ENCODE measurements around the gene TCAF2. TPM values are rescaled to one million over a fixed set of nuclear protein-coding genes. Genes with fewer than 3 reads are reported as not detected.
"Not testable (repeated sequence)": the region's sequence is repeated elsewhere in the genome, so short reads cannot be mapped to it uniquely, and the experiment has no call there.

The TCAF2 gene
- total and polyA plus RNA-seq, 9 donors = 6.8 to 14.0 (median 11.5) TPM

GRCh38 chr7:143621175-143621574, 401 bp downstream of the TCAF2 start:
- H3K27ac ChIP-seq (ENCODE audit: low read length); H3K9me3 ChIP-seq (replicated peaks; ENCODE audit: control insufficient read depth, low read depth, low read length); H3K4me1 ChIP-seq (ENCODE audit: control insufficient read depth, insufficient read depth, low read length); H3K27me3 ChIP-seq (ENCODE audit: control insufficient read depth, insufficient read depth, low read length); H3K4me3 ChIP-seq (ENCODE audit: low read length); H3K36me3 ChIP-seq (ENCODE audit: control insufficient read depth, insufficient read depth, low read length); DNase-seq: not testable (repeated sequence)
- WGBS (ENCODE audit: insufficient coverage) = no CpG with 5 or more reads among the region's 16 CpGs

GRCh38 chr7:143622130-143622529, 1.4 kb downstream of the TCAF2 start:
- H3K4me1 ChIP-seq (ENCODE audit: control insufficient read depth, insufficient read depth, low read length); H3K4me3 ChIP-seq (ENCODE audit: low read length); H3K36me3 ChIP-seq (ENCODE audit: control insufficient read depth, insufficient read depth, low read length); DNase-seq; H3K27me3 ChIP-seq (ENCODE audit: control insufficient read depth, insufficient read depth, low read length); H3K9me3 ChIP-seq (replicated peaks; ENCODE audit: control insufficient read depth, low read depth, low read length); H3K27ac ChIP-seq (ENCODE audit: low read length): not testable (repeated sequence)
- no CpG with 5 or more reads among the region's 17 CpGs for WGBS (ENCODE audit: insufficient coverage)

- DNase-seq; H3K4me1 ChIP-seq (ENCODE audit: control insufficient read depth, insufficient read depth, low read length); H3K9me3 ChIP-seq (replicated peaks; ENCODE audit: control insufficient read depth, low read depth, low read length); H3K27ac ChIP-seq (ENCODE audit: low read length); H3K4me3 ChIP-seq (ENCODE audit: low read length); H3K36me3 ChIP-seq (ENCODE audit: control insufficient read depth, insufficient read depth, low read length); H3K27me3 ChIP-seq (ENCODE audit: control insufficient read depth, insufficient read depth, low read length): not testable (repeated sequence)
- no CpG with 5 or more reads among the region's 5 CpGs for WGBS (ENCODE audit: insufficient coverage)
Measured at GRCh38 chr7:143630653-143631052, 9.9 kb downstream of the TCAF2 start.

GRCh38 chr7:143632506-143632905, 11.7 kb downstream of the TCAF2 start:
- H3K4me1 ChIP-seq (ENCODE audit: control insufficient read depth, insufficient read depth, low read length); H3K27me3 ChIP-seq (ENCODE audit: control insufficient read depth, insufficient read depth, low read length); DNase-seq; H3K4me3 ChIP-seq (ENCODE audit: low read length); H3K9me3 ChIP-seq (replicated peaks; ENCODE audit: control insufficient read depth, low read depth, low read length); H3K36me3 ChIP-seq (ENCODE audit: control insufficient read depth, insufficient read depth, low read length); H3K27ac ChIP-seq (ENCODE audit: low read length): not testable (repeated sequence)
- no CpG with 5 or more reads among the region's 4 CpGs for WGBS (ENCODE audit: insufficient coverage)

- not testable (repeated sequence) for H3K36me3 ChIP-seq (ENCODE audit: control insufficient read depth, insufficient read depth, low read length); H3K4me3 ChIP-seq (ENCODE audit: low read length); DNase-seq; H3K4me1 ChIP-seq (ENCODE audit: control insufficient read depth, insufficient read depth, low read length); H3K27me3 ChIP-seq (ENCODE audit: control insufficient read depth, insufficient read depth, low read length); H3K9me3 ChIP-seq (replicated peaks; ENCODE audit: control insufficient read depth, low read depth, low read length); H3K27ac ChIP-seq (ENCODE audit: low read length)
- WGBS (ENCODE audit: insufficient coverage) = no CpG with 5 or more reads among the region's 6 CpGs
Measured at GRCh38 chr7:143633013-143633618, 12.3 kb downstream of the TCAF2 start.

- WGBS (ENCODE audit: insufficient coverage) = no CpG with 5 or more reads among the region's 12 CpGs
- H3K27ac ChIP-seq (ENCODE audit: low read length); H3K4me1 ChIP-seq (ENCODE audit: control insufficient read depth, insufficient read depth, low read length); DNase-seq; H3K4me3 ChIP-seq (ENCODE audit: low read length); H3K27me3 ChIP-seq (ENCODE audit: control insufficient read depth, insufficient read depth, low read length); H3K36me3 ChIP-seq (ENCODE audit: control insufficient read depth, insufficient read depth, low read length); H3K9me3 ChIP-seq (replicated peaks; ENCODE audit: control insufficient read depth, low read depth, low read length): not testable (repeated sequence)
Measured at GRCh38 chr7:143635364-143636240, 14.8 kb downstream of the TCAF2 start.

- not testable (repeated sequence) for H3K27ac ChIP-seq (ENCODE audit: low read length); H3K36me3 ChIP-seq (ENCODE audit: control insufficient read depth, insufficient read depth, low read length); H3K4me3 ChIP-seq (ENCODE audit: low read length); H3K4me1 ChIP-seq (ENCODE audit: control insufficient read depth, insufficient read depth, low read length); H3K27me3 ChIP-seq (ENCODE audit: control insufficient read depth, insufficient read depth, low read length); H3K9me3 ChIP-seq (replicated peaks; ENCODE audit: control insufficient read depth, low read depth, low read length); DNase-seq
- WGBS (ENCODE audit: insufficient coverage) = no CpG with 5 or more reads among the region's 7 CpGs
Measured at GRCh38 chr7:143639372-143639771, 18.6 kb downstream of the TCAF2 start.

GRCh38 chr7:143640528-143641189, 19.9 kb downstream of the TCAF2 start:
- not testable (repeated sequence) for H3K9me3 ChIP-seq (replicated peaks; ENCODE audit: control insufficient read depth, low read depth, low read length); H3K36me3 ChIP-seq (ENCODE audit: control insufficient read depth, insufficient read depth, low read length); H3K27ac ChIP-seq (ENCODE audit: low read length); H3K4me3 ChIP-seq (ENCODE audit: low read length); H3K4me1 ChIP-seq (ENCODE audit: control insufficient read depth, insufficient read depth, low read length); DNase-seq; H3K27me3 ChIP-seq (ENCODE audit: control insufficient read depth, insufficient read depth, low read length)
- no CpG with 5 or more reads among the region's 9 CpGs for WGBS (ENCODE audit: insufficient coverage)

- not testable (repeated sequence) for H3K27ac ChIP-seq (ENCODE audit: low read length); H3K9me3 ChIP-seq (replicated peaks; ENCODE audit: control insufficient read depth, low read depth, low read length); H3K4me3 ChIP-seq (ENCODE audit: low read length); DNase-seq; H3K27me3 ChIP-seq (ENCODE audit: control insufficient read depth, insufficient read depth, low read length); H3K4me1 ChIP-seq (ENCODE audit: control insufficient read depth, insufficient read depth, low read length); H3K36me3 ChIP-seq (ENCODE audit: control insufficient read depth, insufficient read depth, low read length)
- no CpG with 5 or more reads among the region's 6 CpGs for WGBS (ENCODE audit: insufficient coverage)
Measured at GRCh38 chr7:143646598-143646997, 25.8 kb downstream of the TCAF2 start.

- WGBS (ENCODE audit: insufficient coverage) = no CpG with 5 or more reads among the region's 3 CpGs
- not testable (repeated sequence) for H3K27me3 ChIP-seq (ENCODE audit: control insufficient read depth, insufficient read depth, low read length); H3K4me1 ChIP-seq (ENCODE audit: control insufficient read depth, insufficient read depth, low read length); H3K36me3 ChIP-seq (ENCODE audit: control insufficient read depth, insufficient read depth, low read length); DNase-seq; H3K27ac ChIP-seq (ENCODE audit: low read length); H3K9me3 ChIP-seq (replicated peaks; ENCODE audit: control insufficient read depth, low read depth, low read length); H3K4me3 ChIP-seq (ENCODE audit: low read length)
Measured at GRCh38 chr7:143649902-143650301, 29.1 kb downstream of the TCAF2 start.

Measured in muscle of leg (tissue), 11 donors.